HG02852 (cell line): ENCODE data around the gene TRMT1L.

Experiments used
- ATAC-seq: cut with Tn5 transposase; IDR thresholded peaks from one replicate; pipeline ENCODE4 v1.9.1; 2021; ENCODE audit warnings: mild to moderate bottlenecking, moderate library complexity; ENCODE audit not compliant: unreplicated experiment

The TRMT1L gene

DNA sequence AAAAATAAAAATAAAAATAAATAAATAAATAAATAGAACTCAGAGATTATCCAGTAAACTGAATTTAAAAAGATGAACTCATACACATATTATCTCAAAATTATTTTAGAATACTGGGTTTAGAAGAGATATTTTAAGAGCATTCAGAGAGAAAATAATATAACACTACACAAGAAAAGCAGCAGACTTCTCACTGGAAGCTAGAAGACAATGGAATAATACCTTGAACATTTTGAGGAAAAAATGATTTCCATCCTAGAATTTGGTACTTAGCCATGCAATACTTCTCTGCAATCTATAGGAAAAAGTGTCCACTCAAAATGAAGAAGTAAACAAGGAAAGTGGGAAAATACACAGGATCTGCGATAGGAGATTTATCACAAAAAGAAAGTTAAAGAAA, 24.2 kb downstream of the TRMT1L start:
- ATAC-seq, result no peak

- no peak for ATAC-seq
Observed at GRCh38 chr1:185129708-185130107, 27.0 kb downstream of the TRMT1L start.

GRCh38 chr1:185112356-185112755, 44.4 kb downstream of the TRMT1L start:
- ATAC-seq, result no peak

- ATAC-seq, result no peak
Observed at GRCh38 chr1:185111873-185112272, 44.9 kb downstream of the TRMT1L start.

DNA sequence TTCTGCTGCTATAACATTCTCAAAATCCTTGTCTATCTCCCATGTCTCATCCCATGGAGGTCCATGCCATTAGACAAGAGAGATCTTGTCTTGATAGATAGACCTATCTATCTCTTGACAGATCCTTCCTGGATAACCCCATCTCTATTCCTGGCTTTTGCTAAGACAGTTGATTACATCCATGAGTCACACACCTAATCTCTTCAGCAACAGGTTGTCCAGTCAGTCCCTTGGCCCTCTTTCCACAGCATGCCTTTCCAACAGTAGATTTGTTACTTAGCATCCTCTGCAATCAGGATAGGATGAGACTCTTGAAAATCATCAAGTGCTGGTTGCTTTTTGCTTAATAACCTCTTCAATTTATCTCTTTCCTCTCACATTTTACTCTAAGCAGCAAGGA, 46.6 kb downstream of the TRMT1L start:
- no peak for ATAC-seq

- no peak for ATAC-seq
Observed at GRCh38 chr1:185108321-185108720, 48.4 kb downstream of the TRMT1L start.

DNA sequence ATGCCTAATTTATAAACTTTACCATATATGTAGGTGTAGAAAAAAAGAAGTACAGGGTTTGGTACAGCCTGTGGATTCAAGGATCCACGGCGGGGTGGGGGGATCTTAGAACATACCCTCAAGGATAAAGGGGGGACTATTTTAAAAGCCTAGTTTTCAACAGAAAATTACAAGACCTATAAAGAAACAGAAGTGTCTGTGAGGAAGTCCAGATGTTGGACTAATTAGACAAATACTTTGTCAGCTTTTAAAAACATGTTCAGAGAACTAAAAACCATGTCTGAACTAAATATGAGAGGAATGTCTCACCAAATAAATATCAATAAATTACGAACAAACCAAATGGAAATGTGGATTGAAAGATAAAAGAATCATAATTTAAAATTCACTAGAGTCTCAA, 51.6 kb downstream of the TRMT1L start:
- ATAC-seq, result no peak

DNA sequence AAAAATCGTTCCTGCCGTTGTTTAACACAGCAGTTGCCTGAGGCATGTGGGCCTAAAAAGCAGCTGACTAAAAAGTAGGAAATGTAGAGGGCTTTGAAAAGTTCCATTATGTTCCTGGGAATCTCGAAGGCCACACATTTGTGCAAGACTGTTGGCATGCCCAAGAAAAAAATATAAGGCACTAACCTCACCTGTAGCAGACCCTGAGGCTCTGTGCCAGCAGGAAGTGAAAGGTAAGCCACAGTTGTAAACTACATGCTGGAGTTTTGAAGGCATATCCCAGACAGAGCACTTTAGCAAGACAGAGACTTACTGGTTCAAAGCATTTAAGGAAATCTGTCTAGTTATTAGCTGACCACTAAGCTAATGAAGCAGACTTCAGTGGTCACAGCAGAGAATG, 52.7 kb downstream of the TRMT1L start:
- no peak for ATAC-seq

GRCh38 chr1:185096531-185096930, 60.2 kb downstream of the TRMT1L start:
- no peak for ATAC-seq

DNA sequence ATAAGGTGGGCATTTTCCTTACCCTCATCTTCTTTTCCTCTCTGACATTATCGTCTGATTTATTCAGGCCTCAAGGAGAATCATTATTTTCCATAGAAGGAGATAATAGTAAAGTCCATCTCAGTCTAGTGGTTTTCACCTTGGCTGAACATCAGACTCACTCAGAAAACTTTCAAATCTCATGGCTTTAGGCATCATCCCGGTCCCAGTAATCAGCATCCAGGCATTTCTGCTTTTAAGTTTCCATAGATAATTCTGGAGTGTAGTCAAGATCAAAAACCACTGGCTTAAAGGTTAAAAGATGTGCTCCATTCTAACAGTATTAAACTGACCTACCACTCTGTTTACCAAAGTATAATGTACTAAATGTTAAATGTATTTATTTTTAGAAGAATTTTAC, 62.0 kb downstream of the TRMT1L start:
- no peak for ATAC-seq

DNA sequence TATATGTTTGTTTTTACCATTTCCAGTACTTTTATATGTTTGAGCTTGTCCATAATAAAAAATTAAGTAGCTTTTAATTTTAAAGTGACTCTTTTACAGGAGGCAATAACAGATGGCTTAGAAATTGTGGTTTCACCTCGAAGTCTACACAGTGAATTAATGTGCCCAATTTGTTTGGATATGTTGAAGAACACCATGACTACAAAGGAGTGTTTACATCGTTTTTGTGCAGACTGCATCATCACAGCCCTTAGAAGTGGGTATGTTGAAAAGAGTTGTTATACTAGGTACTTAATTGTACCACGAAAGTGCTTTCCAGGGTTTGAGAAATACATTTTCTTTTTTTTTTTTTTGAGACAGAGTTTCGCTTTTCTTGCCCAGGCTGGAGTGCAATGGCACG, 65.3 kb downstream of the TRMT1L start:
- ATAC-seq, result no peak

DNA sequence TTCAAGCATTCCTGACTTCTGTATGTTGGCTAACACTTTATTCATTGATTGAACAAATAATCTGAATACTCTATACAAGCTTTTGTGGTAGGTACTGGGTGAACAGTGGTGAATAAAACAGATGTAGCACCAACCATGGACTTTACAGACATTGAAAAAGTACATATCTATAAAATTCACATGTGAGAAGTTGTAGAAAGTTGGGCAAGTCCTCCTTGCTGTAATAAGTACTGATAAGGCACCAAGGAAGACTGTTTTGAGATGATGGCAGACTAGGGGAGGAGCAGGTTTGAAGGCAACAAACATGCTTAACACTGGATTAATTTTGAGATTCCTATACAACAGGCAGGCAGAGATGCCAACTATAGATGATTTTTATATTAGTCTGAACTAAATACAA, 69.0 kb downstream of the TRMT1L start:
- ATAC-seq, result no peak

DNA sequence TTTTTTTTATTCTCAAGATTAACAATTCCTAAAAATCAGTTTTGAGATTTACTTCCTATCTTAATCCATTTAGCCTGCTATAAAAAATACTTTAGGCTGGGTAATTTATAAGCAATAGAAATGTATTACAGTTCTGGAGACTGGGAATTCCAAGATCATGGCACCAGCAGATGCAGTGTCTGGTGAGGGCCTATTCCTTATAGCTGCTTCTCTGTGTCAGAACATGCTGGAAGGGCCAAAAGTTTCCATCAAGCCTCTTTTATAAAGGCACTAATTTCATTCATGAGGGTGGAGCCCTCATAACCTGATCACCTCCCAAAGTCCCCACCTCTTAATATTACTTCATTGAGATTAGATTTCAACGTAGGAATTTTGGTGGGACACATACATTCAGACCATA, 69.7 kb downstream of the TRMT1L start:
- no peak for ATAC-seq

DNA sequence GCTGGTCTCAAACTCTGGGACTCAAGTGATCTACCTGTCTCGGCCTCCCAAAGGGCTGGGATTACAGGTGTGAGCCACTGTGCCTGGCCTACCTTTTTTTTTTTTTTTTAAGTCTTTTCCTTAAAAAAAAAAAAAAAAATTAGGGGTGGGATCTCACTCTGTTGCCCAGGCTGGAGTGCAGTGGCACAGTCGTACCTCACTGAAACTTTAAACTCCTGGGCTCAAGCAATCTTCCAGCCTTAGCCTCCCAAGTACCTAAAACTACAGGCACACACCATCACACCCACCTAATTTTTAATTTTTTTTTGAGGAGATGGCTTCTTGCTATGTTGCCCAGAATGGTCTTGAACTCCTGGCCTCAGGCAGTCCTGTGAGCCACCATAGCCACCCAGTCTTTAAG, 72.9 kb downstream of the TRMT1L start:
- ATAC-seq, result no peak

DNA sequence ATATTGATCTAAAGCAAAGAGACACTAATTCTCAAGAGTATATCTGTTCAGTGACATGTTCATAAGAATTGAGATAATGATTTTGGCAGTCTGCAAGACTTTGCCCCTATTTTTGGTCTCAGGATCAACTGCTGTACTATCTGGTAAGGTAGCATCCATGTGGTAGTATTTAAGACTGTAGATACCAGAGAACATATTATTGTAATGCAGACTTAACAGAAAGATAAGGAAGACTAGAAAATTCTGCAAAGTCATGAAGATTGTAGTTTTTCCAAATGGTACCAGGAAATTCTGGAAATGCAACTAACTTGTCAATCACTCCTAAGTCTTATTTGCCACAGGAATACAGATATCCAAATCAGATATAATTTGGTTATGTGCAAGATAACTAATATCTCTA, 76.3 kb downstream of the TRMT1L start:
- ATAC-seq, result no peak

GRCh38 chr1:185077374-185077773, 79.4 kb downstream of the TRMT1L start:
- no peak for ATAC-seq

GRCh38 chr1:185075476-185075875, 81.3 kb downstream of the TRMT1L start:
- ATAC-seq, result no peak

DNA sequence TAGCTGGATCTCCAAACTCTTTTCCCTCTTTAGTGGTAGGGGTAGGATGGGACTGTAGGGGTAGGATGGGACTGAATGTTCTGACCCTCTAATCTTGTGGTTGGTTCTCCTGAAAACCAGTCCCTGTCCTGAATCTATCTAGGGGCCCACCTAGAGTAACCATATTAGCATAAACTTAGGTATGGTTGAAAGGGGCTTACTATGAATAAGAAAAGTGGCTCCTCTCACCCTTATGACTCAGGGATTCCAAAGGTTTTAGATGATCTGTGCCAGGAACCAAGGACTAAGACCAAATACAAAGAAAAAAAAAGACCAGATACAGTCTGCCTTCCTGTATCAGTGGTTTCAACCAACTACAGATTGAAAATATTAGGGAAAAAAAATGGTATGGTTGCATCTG, 82.4 kb downstream of the TRMT1L start:
- no peak for ATAC-seq

GRCh38 chr1:185073725-185074124, 83.0 kb downstream of the TRMT1L start:
- ATAC-seq, result no peak

DNA sequence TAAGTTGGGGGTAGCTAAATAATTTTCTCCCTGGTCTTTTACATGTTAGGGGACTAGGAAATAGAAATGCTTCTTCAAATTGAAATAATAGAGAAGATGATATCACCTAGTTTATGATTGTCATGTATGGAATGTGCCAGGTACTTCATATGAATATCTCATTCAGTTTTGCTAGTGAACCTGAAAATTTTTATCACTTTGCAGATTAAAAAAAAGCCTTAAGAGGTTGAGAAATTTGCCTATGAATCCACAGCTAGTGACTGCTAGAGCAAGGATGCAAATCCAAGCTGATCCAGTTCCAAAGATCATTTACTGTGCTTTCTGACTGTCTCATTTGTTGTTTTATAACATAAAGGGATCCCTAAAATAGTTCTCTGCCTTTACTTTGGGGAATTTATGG, 86.7 kb downstream of the TRMT1L start:
- no peak for ATAC-seq

DNA sequence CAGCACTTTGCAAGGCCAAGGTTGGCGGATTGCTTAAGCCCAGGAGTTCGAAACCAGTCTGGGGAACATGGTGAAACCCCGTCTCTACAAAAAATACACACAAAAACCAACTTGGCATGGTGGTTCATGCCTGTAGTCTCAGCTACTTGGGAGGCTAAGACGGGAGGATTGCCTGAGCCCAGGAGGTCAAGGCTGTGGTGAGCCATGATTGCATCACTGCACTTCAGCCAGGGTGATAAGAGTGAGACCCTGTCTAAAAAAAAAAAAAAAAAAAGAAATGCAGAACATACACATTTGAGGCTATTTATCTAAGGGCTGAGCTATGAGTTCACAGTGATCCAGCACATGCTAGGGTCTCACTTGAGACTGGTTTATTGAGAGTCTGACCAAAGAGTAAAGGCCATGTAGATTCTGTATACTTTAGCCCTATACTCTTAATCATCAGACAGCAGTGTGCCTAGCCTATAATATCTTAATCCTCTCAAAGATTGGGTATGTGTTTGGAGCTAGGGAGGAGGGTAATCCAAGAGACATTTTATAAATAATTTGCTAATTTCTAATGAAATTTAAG, 87.5 kb downstream of the TRMT1L start:
- no peak for ATAC-seq

DNA sequence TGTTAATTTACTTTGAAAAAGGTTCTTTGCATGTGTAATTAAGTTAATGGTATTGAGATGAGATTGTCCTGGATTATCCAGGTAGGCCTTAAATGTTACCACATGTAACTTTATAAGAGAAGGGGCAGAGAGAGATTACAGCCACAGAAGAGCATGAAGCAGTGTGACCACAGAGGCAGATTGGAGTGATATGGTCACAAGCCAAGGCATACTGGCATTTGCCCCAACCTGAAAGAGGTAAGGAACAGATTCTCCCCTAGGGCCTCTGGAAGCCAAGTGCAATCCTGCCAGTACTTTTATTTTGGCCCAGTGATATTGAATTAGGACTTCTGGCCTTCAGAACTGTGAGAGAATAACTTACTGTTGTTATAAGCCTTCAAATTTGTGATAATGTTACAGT, 88.4 kb downstream of the TRMT1L start:
- ATAC-seq, result no peak
